Measurements from ENCODE around the gene COL4A3.

COL4A3 gene

GRCh38 chr2:227143895-227144294 lies 20.5 kb upstream of the COL4A3 start:
- no peak for TF ChIP-seq CTCF (IDR thresholded peaks at IDR 0.05; ENCODE audit: low read depth, low read length, missing control alignments)
- no peak for DNase-seq (ENCODE audit: extremely low read depth, low read depth)
- H3K4me3 ChIP-seq (replicated peaks; ENCODE audit: low read depth, low read length), result no peak overlapping the region

- no peak for TF ChIP-seq CTCF (IDR thresholded peaks at IDR 0.05; ENCODE audit: low read depth, low read length, missing control alignments)
- DNase-seq (ENCODE audit: extremely low read depth, low read depth), result no peak
- H3K4me3 ChIP-seq (replicated peaks; ENCODE audit: low read depth, low read length), result no peak overlapping the region
Observed at GRCh38 chr2:227146456-227146855, 18.0 kb upstream of the COL4A3 start.

- no peak for DNase-seq (ENCODE audit: extremely low read depth, low read depth)
- TF ChIP-seq CTCF (IDR thresholded peaks at IDR 0.05; ENCODE audit: low read depth, low read length, missing control alignments), result no peak
- H3K4me3 ChIP-seq (replicated peaks; ENCODE audit: low read depth, low read length), result no peak overlapping the region
Observed at GRCh38 chr2:227147023-227147422, 17.4 kb upstream of the COL4A3 start.

GRCh38 chr2:227148106-227148505 lies 16.3 kb upstream of the COL4A3 start:
- H3K4me3 ChIP-seq (replicated peaks; ENCODE audit: low read depth, low read length), result no peak overlapping the region
- TF ChIP-seq CTCF (IDR thresholded peaks at IDR 0.05; ENCODE audit: low read depth, low read length, missing control alignments), result no peak
- DNase-seq (ENCODE audit: extremely low read depth, low read depth), result no peak

- DNase-seq (ENCODE audit: extremely low read depth, low read depth), result no peak
- no peak overlapping the region for H3K4me3 ChIP-seq (replicated peaks; ENCODE audit: low read depth, low read length)
- TF ChIP-seq CTCF (IDR thresholded peaks at IDR 0.05; ENCODE audit: low read depth, low read length, missing control alignments), result no peak
Observed at GRCh38 chr2:227150222-227150936, 14.0 kb upstream of the COL4A3 start.

- H3K4me3 ChIP-seq (replicated peaks; ENCODE audit: low read depth, low read length), result no peak overlapping the region
- DNase-seq (ENCODE audit: extremely low read depth, low read depth), result no peak
Observed at GRCh38 chr2:227152093-227152766, 12.2 kb upstream of the COL4A3 start.

More at GRCh38 chr2:227152093-227152766, 12.2 kb upstream of the COL4A3 start:
- no peak for TF ChIP-seq CTCF (IDR thresholded peaks at IDR 0.05; ENCODE audit: low read depth, low read length, missing control alignments)

Measured in HFF-Myc (cell line).